ENCODE data around the gene ZIC5.

Gene ZIC5

DNA sequence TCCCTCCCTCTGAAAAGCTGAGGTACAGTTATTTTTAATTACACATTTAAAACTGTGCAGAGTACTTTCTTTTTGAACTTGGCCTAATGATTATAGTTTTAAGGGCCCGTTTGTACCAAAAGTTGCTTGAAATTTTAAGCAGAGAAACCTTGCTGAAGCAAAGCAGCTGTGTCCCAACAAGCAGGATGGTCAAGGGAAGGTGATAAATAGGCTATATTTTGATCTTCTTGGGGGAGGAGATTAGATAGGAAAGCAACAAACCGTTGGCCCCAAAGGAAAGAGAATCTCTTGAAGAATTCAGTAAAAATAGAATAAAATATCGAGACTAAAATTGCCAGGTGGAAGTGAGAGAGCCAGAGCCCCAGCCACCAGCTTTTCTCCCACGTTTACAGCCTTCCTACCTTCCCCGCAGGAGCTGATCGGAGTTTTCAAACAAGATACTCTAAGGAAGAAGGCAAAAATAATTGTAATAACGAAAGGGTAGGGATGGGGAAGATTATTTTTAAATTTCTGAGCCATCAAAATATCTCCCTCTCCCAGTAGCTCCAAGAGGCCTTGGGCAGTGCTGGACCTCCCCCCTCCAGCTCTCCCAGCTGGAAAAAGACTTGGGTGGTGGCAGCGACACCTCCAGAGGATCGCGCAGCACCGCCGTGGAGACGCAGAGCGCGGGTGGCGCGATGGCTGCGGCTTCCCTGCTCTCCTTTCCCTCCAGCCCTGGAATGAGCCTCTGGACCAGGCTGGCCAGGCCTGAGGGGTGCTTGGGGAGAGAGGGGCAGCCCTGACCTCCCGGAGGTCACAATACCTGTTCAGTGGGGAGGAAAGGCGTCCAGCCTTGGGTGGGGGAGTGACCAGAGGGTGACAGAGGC lies 15.8 kb upstream of the ZIC5 start:
- DNase-seq = no peak

- DNase-seq = no peak
Observed at GRCh38 chr13:99986741-99987140, 15.2 kb upstream of the ZIC5 start.

DNA sequence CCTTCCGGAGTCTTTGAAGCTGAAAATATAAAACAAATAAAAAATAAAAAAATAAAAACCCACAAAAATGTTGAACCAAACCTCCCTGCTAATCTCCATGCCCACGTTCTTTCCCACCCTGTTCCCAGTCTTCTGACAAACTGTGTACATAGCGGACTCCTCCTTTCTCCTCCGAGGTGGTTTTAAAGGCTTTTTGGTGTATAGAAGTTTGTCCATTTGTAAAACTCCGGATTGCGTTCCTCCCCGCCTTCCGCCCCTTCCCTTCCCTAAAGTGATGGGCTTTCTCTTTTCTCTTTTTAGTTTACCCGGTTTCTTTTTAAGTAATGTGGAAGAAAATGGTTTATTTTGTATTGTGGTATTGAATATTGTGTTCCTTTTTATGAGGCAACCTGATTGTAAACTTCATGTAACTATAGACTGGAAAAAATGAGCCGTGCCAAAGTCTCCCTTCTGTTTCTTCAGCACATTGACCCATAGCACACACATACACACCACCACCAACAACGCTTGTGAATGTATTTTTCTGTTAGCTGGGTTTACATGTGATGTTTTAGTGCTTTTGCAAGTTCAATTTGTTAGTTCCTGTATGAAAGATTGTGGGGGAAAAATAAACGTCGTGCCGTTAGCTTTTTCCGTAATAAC lies 14.4 kb upstream of the ZIC5 start:
- DNase-seq = no peak

- no peak for DNase-seq
Observed at GRCh38 chr13:99985241-99985874, 13.8 kb upstream of the ZIC5 start.

DNA sequence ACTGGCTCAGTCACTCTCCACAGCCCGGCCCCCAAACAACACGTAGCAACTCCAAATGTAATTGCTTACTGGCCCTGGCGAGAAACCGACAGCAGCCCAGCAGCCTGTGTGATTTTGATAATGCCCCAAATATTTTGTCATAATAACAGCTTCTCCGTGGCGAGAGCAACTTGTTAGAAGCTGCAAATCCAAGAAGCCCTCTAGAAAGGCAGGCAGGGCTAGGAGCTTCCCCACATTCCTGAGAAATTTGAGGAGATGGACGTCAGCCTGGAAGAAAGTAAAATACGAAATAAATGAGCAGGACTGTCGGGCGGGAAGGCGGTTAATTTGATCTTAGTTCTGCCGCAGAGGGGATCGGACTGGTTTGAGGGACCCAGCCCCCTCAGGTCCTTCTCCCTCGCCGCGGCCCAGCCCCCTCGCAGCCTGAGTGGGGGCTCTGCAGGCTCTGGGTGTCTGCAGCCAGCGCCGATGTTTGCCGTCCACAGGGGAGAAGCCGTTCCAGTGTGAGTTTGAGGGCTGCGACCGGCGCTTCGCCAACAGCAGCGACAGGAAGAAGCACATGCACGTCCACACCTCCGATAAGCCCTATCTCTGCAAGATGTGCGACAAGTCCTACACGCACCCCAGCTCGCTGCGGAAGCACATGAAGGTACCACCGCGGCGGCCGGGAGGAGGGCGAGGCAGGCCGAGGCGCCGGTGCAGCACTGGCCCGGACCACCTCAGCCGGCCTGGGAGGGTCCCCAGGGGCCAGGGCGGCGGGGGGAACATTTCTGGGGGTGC lies 13.1 kb upstream of the ZIC5 start:
- DNase-seq = no peak

- DNase-seq = no peak
Observed at GRCh38 chr13:99983499-99984401, 12.2 kb upstream of the ZIC5 start.

DNA sequence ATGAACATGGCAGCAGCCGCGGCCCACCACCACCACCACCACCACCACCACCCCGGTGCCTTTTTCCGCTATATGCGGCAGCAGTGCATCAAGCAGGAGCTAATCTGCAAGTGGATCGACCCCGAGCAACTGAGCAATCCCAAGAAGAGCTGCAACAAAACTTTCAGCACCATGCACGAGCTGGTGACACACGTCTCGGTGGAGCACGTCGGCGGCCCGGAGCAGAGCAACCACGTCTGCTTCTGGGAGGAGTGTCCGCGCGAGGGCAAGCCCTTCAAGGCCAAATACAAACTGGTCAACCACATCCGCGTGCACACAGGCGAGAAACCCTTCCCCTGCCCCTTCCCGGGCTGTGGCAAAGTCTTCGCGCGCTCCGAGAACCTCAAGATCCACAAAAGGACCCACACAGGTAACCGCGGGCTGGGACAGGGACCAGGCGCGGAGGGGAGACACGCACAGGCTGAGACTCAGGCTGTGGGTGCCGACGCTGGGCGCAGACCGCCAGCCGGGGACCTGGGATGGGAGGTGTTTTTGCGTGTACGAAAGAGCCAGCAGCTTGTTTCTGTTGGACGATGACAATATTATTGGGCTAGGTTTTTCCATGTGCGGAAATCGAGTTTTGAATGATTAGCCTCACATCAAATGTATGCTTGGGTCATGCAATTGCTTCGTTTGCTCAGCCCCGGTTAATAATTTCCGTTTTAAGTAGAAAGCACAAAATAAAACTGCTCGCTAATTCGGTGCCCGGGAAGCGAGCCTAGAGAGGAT lies 11.3 kb upstream of the ZIC5 start:
- no peak for DNase-seq

GRCh38 chr13:99982036-99982730 lies 10.6 kb upstream of the ZIC5 start:
- no peak for DNase-seq

DNA sequence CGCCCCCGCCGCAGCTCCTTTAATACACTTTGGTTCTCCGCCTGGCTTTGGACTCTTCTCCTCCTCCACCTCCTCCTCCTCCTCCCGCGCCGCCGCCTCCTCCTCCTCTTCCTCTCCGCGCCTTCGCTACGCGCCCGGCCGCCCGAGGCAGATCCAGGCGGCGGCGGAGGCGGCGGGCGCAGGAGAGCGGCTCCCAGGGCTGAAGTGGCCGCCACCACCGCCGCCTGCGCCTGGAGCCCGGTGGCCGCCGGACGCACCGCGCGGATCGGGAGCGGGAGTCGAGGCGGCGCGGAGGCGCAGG lies 10.1 kb upstream of the ZIC5 start, which contains the start of gene ZIC2:
ZIC2 (plus strand) TSS at position 50 of the 301 bp plus-strand sequence. CDS start 281 bp downstream, outside the sequence.
- no peak for DNase-seq

DNA sequence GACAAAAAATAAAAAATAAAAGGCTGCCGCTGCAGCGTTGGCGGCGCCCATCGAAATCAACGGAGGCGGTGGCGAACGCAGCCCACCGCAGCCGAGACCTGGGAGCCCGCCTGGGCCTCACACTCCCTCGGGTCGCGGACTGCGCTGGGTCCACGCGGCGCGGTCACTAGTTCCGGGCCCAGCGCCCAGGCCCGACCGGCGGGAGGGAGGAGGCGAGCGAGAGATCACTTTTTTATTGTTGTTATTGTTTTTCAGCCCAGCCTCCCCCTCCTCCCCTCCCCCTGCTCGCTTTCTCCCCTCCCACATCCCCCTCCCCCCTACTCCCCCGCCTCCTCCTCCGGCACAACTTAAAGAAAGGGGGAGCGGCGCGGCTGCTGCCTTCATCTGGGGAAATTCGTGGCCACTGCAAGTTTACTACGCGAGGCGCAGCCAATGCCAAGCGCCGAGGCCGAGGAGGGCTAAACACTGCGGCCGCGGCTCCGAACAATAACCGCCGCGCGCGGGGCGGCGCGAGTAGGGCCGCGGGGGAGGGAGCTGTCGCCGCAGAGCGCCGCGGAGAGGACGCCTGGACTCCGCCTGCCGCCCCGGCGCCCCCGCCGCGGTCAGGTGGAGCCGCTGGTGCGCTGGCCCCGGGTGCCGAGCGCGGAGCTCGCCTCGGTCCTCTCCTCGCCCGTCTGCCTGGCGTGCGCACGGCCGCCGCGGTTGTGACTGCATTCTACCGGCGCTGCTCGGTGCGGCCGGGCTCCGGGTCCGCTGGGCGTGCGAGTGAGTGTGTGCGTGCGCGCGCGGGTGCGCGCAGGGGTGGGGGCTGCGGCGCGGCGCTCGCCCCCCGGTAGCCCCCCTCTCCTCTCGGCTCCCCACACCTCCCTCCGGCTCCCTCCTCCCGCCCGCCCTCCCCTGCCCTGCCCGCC lies 9.5 kb upstream of the ZIC5 start:
- DNase-seq = no peak

- no peak for DNase-seq
Observed at GRCh38 chr13:99980201-99980823, 8.7 kb upstream of the ZIC5 start.

GRCh38 chr13:99979453-99980200 lies 8.1 kb upstream of the ZIC5 start:
- no peak for DNase-seq

GRCh38 chr13:99978799-99979452 lies 7.4 kb upstream of the ZIC5 start:
- no peak for DNase-seq

DNA sequence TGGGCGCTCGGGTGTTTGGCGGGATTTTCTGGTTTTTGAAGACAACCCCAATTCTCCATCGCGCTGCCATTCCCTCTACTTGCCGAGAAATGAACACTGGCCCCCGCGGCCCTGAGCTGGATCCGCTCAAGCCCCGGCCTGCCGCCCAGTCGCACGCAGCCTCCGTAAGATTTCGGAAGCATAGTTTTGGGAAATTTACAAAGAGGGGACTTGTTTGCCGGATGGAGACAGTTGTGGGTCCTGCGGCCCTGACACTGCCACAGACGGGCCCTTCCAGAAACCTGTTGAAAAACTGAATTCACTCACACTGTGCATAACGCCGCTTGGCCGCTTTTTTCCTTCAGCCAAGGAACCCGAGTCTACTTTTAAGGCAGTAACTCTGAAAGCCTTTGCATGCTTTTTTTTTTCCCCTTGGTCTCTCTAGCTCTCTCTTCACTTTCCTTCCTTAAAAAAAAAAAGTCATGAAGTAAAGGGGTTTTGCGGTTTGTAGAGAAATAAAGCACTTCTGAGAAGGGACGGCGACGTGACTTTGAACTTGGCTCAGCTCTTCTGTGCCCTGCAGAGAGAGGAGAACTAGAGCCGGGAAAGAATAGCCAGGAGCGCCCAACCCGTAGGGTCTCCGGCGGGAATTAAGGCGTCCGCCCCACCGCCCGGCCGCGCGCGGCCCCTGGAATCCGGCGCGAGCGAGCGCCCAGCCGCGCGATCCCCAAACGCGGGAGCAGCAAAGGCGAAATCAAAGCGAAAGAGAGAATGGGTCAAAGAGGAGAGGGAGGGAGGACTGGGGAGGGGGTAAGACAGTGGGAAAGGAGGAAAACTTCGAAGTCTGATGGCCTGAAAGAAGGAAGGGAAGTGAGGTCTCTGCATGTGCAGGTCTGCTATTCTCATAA lies 6.6 kb upstream of the ZIC5 start:
- DNase-seq = no peak

DNA sequence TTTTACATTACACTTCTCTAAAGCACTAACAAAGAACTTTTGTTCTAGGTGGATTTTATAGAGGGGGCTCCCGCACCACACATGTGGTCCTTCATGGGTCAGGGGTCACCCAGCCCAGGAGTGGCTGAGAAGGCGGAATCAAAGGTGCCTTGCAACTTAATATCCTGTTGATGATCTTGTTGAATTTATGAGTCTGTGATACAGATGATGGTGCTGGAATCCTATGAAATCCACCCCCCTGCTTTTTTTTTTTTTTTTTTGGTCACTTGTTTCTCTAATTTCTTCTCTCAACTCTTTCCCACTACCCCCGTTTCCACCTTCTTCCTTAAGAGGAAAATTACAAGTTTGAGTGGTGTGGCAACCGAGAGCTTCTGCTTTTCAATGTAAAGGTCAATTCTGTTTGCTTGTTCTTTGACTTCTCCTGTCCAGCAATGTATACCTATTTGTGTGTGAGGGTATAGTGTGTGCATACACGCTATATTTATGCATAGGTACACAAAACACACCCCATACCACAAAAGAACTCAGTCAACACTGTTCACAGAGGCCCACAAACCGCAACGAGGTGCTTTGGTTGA lies 5.9 kb upstream of the ZIC5 start:
- DNase-seq = no peak

GRCh38 chr13:99976575-99976974 lies 5.0 kb upstream of the ZIC5 start:
- no peak for DNase-seq
